ENCODE results near the gene PALD1.
A peak's percentile ranks its signal among the peaks of the same experiment; 100 is the strongest.

PALD1 gene

DNA sequence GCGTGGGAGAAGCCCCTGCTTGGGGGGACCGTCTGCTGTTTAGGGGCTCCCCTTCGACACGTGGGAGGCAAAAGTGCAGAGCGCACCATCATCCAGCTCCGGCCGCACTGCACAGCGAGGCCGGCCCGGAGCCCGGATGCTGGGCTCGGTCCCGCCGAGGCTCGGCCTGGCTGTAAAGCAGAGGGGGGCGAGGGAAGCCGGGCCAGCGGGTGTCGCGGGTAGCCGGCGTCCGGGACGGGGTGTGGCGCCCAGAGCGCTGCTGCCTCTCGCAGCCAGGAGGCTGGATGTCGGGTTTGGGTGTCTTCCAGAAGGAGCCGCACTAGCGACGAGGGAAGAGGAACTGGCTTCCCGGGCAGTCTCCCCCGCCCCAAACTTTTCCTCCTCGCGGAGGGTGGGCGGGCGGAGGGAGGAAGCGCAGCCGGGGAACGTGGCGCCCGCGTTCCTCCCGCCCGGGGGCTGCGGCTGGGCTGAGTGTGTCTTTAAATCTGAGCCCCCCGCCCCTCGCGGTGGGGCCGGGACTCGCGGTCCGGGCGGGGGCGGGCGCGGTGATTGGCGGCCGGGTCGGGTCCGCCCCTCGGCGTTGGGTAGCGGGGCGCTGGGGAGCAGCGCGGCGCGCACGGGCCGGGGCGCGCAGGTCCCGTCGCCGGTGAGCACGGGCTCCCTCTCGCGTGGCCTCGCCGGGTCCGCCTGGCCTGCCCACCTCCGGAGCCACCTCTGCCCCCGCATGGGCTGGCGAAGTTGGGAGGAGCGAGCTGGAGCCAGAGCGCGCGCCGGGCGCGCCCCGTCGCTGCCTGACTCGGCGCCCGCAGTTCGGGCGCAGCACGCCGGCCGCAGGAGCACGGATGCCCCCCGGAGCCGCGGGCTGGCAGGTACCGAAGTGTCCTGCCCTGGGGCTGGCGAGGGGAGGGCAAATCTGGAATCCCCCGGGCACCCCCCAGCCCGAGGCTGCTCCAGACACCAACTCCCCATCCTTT lies at the start of gene PALD1:
TSS of gene PALD1 (plus strand) at position 577 of the 974 bp plus-strand sequence. CDS start 47,185 bp downstream, outside the sequence.
- DNase-seq (ENCODE audit: low read depth in 3 of 3), result peak in 1 of 3 experiments; percentile 54

DNA sequence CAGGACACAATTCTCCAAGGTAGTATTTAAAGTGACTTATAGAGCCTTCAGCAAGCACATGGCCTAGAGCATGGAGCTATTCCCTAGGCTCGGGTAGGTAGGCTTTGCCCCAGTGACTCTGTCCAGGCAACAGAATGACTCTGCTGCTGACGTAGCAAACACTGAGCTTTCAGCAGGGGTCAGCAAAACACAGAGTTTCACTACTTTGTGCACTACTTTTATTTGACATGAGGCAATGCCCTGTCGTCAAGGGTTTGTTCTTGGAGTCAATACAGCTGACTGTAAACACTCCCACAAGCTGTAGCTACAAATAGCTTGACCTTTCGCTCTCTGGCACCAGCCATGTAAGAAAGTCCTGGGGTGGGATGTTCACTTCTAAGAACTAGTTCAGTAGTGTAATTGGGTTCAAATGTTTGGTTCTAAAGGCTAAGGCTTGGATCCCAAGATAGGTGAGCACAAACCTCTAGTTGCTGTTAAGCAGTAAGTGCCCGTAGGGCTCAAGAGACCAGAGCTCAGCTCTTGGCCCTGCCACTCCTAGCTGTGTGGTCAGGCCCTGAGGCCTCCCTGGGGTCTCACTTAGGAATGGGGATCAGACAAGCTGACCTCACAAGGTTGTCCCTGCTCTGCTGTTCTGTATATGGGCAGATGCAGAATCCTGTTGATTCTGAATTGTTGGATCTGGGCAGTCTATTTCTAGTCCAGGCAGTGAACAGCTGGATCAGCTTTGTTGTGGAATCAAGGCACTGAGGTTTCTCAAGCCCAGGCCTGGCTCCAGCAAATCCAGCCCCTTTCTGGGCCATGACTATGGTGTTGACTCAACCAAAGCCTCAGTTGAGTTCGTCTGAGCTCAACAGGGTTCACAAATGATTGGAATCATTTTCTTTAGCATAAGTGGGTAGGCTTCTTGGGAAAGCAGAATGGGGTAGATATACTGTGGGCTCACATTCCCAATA lies 47.8 kb upstream of the PALD1 start:
- DNase-seq (ENCODE audit: low read depth in 3 of 3), result no peak

DNA sequence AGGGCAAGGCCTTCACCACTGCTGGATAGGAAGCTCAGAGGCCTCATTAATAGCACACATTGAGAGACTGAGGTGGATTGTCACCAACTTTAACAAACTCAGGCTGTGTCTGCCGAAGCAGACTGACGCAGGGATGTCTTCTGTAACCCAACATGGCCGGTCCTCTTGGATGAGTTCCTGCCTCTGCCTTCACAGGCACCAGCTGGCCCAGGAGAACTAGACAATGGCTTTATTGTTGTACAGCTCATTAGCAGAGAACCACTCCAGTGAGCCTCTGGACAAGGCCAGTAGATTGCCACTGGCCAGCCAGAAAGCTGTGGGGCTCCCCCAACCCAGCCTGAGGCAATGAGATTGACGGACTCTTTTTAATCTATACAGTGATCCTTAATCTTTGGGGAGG lies 46.5 kb upstream of the PALD1 start:
- DNase-seq (ENCODE audit: low read depth in 3 of 3), result no peak

DNA sequence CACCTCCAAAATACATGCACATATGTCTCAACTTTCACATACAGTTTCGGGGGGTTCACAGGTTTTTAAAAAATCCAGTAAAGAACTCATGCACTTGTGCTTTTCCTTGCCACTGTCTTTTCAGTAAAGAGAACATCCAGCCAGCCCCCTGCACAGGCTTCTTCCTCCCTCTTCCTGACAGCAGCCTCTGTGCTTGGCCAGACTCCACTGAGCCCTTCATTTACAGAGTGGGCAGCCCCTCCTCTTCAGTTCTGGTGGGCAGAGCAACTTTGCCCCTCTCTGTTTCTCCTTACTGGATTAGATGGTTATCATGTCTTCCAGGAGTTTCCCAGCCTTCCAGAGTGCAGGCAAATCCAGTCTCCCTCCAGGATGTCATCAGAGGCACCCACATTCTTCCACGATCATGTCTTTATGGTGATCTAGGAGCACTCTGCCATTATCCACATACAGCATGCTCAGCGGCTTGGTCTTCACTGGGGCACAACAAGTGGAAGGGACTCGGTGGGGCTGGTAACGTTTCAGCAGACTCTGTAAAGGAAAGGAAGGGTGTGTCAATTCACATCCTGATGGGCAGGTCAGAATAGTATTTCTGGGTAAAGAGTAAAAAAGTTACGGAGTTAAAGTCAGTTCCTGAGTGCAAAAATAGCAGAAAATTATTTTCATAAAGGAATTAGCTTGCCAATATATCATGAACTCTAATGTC lies 45.9 kb upstream of the PALD1 start:
- DNase-seq (ENCODE audit: low read depth in 3 of 3), result no peak

DNA sequence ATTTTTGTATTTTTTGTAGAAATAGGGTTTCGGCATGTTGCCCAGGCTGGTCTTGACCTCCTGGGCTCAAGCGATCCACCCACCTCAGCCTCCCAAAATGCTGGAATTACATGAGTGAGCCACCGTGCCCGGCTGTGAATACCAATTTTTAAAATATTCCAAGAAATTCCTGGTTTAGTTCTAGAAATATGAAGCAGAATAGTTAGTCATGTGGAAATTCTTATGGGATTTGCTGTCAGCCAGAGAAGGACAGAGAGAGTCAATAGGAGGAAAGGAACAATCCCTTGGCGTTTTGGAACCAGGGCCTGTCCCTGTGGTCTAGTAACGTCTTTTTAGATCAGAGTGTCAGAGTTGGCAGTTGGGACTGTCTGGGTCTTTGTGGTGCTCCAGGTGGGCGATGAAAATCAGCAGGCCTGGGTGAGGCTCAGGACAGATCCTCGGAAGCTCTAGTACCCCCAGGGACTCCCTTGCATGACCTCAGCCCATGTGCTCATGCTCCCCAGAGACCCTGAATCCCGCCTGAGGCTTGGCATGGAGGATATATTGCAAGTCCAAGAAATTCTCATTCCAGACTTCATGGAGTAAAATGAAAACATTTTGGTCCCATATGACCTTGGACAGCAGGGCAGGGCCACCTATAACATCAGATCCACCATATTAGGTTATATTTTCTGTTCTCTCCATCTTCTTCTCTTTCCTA lies 44.8 kb upstream of the PALD1 start:
- no peak for DNase-seq (ENCODE audit: low read depth in 3 of 3)

DNA sequence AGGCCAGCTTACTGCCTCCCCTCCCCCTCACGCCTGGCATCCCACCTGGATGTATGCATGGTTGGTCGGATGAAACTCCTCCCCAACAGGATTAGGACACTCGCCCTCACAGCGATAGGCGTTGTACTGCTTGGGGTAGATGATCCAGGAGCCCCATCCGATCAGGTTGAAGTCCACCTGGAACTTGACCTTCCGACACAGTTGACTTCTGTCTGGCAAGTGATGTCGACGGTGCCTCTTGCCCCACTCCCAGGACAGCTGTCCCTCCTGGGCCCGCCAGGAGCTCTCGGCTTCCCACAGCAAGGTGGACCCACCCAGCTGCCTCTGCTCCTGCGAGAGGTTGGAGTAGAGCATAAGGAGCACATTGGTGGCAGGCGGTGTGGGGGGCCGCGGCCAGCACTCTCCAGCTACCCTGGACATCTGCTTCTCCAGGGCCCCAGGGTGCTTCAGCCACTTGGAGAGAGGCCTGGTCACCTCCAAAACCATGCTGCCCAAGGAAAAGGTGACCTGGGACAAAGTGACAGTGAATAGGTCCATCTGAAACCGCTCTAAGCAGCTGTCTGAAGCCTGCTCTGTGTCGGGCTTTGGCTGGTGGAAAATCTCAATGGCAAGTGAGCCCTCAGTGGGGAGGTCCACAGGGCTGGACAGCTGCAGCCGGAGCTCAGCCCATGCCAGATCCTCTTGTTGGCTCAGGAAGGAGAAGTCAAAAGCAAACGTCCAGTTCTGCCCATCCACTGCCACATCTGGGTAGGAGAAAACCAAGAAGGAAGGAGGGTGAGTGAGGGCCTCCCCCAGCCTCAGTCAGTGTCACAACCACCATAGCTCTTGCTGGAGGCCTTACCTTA lies 43.1 kb upstream of the PALD1 start:
- no peak for DNase-seq (ENCODE audit: low read depth in 3 of 3)

DNA sequence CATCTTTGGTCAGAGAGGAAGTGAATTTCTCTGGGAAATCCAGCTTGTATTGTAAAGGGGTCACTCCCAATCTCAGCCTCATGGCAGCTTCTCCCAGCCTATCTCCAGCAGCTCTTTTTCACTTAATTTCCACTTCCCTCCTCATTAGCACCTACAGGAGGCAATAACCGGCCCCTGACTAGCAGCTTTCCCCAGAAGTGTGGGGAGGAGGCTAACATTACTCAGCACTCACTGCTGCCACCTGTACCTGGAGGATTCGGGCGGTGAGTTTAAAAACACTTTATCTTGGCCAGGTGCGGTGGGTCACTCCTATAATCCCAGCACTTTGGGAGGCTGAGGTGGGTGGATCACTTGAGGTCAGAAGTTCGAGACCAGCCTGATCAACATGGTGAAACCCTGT lies 40.8 kb upstream of the PALD1 start:
- no peak for DNase-seq (ENCODE audit: low read depth in 3 of 3)

DNA sequence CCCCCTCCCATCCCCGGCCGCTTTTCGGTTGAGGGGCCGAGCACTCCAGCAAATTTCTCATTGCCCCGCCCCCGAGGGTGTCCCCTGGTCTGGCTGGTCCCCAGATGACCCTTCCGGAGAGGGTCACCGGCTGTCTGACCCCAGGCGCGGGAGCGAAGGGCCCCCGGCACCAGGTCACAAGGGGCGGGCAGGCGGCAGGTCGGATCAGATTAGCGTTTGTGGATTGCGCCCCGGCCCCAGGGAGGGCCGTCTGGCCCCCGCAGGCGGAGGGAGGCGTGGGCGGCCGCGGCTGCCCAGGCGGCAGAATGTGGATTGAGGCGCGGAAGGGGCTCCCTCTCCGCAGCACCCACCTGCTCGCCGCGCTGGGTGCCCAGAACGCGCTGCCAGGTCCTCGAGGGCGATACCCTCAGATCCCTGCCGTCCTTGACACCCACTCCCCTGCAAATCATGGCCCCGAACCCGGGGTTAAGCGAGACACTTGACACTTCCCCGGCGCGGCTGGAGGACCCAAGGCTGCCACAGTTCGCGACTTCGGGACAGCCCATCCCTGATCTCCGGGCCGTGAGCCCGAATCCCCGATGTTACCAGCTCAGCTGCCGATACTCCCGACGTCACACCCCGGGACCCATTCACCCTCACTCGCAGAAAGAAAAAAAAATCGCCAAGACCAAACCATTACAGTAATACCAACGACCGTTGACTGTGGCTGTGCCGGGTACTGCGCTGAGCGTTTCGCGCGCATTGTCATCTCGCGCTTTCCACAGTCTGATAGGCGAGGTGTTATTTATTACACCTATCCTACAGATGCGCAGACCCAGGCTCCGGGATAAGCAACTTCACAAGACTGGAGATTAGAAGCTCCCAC lies 38.0 kb upstream of the PALD1 start:
- DNase-seq (ENCODE audit: low read depth in 3 of 3), result no peak

DNA sequence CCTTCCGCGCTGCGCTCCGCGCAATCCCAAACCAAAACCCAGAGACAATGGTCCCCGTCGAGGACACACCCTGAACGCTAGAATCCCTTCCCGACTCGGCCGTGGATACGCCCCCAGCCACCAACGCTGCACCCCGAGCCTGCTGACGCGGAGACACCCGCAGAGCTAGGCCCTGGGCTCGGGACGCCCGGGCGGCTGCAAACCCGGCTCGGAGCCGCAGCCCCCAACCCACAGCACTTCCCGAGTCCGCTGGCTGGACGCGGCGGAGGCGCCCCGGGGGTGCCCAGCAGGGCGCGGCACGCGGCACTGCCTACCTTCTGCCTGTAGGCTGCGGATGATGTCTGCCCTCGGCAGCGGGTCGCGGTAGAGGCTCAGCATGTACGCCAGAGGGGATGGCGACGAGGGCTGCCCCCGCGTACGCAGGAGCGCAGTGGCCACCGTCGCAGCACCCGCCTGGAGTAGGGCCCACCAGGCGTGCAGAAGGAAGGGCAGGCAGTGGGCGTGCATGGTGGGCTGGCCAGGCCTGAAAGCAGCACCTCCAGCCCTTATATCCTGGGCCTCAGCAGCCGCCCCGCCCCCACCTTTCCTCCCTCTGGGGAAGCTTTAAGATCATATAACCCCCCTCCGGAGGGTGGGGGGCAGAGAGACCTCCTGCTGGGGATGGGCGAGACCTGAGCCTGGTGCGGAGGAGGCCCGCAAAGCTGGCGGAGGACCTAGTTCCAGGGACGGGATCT lies 37.2 kb upstream of the PALD1 start, which contains the start of gene NODAL:
TSS of gene NODAL (minus strand) at position 521 of the 734 bp plus-strand sequence. CDS start at position 507, 14 bp downstream.
- no peak for DNase-seq (ENCODE audit: low read depth in 3 of 3)

DNA sequence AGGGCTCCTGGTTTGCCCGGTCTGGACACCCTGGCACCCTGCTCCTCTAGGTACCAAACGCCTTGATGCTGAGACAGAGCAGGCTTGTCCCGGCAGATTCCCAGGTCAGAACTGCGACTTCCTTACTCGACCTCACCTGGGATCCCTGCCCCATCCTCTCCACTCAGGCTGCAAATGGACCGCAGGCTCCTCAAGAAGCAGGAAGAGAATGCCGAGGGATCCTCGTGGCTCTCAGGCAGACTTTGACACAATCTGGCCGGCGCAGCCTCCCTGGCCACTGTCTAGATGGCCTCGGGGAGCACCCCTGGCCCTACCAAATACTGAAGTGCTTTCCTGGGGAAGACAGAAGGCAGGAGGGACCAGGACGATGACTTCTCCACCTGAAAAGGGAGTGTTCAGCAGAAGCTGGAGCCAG lies 36.7 kb upstream of the PALD1 start:
- DNase-seq (ENCODE audit: low read depth in 3 of 3), result no peak

DNA sequence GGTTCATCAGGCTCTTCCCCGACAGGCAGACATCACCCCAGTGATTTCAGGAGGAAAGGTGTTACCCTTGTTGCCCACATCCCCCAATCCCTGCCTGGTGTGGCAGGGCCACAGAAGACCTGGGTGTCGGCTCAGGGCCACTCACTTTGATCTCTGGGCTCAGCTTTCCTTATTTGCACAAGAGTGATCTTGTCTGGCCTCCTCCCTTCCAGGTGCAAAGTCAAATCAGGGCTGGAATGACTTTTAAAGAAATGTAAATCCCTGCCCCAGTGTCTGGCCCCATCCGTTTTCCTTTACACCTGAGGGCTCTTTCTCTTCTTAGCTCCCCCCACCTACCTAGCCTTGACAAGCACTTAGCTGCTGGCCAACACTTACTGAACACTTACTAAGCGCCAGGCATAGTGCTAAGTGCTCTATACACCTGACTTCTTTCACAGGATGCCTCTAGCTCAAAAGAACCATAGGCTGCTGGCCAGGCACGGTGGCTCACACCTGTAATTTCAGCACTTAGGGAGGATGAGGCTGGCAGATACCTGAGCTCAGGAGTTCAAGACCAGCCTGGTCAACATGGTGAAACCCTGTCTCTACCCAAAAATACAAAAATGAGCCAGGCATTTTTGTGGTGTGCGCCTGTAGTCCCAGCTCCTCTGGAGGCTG lies 36.1 kb upstream of the PALD1 start:
- DNase-seq (ENCODE audit: low read depth in 3 of 3), result no peak

DNA sequence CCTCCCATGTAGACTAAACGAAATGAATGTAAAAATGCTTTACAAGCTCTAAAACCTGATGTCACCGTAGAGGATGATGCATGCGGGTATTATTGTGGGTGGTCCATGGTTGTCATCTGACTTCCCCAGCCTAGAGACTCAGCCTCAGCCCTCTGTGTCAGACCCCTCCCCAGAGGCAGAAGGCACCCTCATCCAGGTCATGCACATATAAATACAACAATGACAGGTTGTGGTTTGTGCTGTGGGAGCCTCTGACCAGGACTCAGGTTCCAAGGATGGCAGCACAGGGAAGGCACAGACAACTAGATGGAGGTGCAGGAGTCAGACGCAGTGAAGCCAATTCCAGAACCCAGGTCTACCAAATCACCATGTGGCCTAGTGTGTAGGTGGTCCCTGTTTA lies 33.8 kb upstream of the PALD1 start:
- no peak for DNase-seq (ENCODE audit: low read depth in 3 of 3)

DNA sequence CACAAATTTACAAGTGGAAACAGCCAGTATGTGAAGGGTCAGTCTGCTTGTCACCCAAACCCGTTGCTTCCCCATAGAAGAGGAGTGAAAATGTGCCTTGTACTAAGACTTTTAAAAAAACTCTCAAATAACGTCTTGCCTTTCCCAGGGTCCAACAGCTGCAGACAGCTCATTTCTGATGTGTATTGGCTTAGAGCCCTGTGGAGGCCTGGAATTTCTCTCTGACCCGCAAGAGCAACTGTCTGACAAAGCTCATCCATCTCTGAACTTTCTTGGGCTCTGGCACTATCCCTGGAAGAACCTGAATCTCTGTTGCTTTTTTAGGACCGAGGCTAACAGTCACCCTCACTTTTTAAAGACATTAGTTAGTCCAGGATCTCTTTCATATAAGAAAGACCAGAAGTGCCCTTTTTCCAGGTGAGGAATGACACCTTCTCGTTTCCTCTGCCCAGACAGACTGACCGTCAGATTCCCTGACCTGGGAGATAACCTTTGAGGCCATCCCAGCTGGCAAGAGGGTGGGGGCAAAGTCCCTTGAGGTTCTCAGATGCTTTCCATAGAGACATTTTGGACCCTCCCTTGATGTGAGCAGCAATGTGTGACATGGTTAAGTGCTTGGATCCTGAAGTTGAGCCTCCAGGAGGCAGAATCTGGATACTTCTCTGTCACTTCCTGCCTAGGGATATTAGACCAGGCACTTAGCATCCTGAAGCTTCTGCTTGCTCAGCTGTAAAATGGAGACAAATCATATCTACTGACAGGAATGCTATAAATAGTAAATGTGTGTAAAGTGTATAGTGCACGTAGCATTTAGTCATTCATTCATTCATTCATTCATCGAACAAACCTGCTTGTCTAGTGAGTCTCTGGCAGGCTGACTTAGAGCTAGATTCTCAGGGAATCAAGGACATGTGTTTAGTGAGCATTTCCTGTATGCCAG lies 32.6 kb upstream of the PALD1 start:
- DNase-seq (ENCODE audit: low read depth in 3 of 3), result no peak

DNA sequence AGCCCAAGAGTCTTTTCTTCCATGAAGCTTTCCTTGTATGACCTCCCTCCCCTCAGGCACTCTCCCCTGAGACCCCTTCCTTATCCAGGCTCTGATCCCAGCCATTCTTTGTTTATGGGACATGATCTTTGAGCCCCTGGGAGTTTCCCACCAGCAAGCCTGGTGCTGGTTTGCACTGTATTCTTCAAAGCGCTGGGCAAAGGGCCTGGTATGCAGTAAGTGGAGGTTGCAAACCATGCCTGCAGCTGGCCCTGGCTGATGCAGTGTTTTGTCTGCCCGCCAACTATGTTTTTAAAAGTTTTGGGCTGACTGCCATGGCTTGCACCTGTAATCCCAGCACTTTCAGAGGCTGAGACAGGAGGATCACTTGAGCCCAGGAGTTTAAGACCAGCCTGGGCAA lies 30.3 kb upstream of the PALD1 start:
- DNase-seq (ENCODE audit: low read depth in 3 of 3), result no peak

DNA sequence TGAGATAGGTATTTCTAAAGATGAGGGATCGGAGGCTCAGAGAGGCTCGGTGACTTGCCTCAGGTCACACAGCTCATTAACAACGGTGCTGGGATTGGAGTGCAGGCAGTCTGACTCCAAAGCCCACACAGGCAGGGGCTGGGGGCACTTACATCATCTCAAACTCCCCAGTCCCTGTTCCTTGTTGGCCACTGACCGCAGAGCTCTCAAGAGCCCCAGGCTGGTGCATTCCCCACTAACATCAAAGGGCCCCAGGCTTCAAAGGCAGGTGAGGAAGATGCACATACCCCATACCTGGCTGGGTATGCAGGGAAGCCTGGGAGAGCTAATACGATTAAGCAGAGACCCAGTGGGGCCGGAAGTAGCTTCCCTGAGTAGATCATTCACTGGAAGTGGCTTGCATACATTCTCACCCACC lies 23.3 kb upstream of the PALD1 start:
- no peak for DNase-seq (ENCODE audit: low read depth in 3 of 3)

DNA sequence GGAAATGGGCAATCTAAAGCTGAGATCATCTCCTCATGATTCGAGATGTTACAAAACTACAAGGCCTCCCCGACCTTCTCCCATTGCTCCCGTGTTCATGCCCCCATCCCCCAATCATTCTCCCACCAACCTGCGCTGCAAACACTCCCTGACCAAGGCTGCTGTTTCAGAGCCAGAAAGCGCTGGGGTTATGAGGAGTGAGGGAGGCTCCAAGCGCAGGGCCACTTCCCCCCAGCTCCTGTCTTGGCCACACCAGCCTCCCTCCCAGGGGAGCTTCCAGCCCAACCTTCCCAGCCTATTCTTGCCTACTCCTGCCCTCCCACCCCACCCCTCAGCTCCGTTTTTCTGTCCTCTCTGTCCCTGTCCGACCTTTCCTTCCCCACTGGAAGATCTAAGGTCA lies 22.4 kb upstream of the PALD1 start:
- no peak for DNase-seq (ENCODE audit: low read depth in 3 of 3)

Measured in stimulated activated CD4-positive, alpha-beta T cell treated with anti-CD3 and anti-CD28 coated beads, TNF-alpha, amount 100 ng/mL, for 4 hours (primary cell).